ENCODE results near the gene RAPGEF5.

GRCh38 chr7:22117222-22117621, 239.7 kb downstream of the RAPGEF5 start:
- no peak for TF ChIP-seq CTCF (IDR thresholded peaks at IDR 0.05)
- TF ChIP-seq ZFX (IDR thresholded peaks at IDR 0.05; ENCODE audit: borderline replicate concordance): no peak

All from 22Rv1 (cell line).